GM21619 (cell line): ENCODE data around the gene C11orf86.
"Not testable (repeated sequence)": the region's sequence is repeated elsewhere in the genome, so short reads cannot be mapped to it uniquely, and the experiment has no call there.

Experiments used
- ATAC-seq: cut with Tn5 transposase; IDR thresholded peaks from one replicate; pipeline ENCODE4 v1.9.1; 2021; ENCODE audit not compliant: unreplicated experiment

The C11orf86 gene

DNA sequence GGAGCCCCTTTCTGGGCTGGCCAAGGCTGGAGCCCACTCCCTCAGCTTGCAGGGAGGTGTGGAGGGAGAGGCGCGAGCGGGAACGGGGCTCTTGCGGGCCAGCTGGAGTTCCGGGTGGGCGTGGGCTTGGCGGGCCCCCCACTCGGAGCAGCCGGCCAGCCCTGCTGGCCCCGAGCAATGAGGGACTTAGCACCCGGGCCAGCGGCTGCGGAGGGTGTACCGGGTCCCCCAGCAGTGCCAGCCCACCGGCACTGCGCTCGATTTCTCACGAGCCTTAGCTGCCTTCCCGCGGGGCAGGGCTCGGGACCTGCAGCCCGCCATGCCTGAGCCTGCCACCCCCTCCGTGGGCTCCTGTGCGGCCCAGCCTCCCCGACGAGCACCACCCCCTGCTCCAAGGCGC, 13.6 kb downstream of the C11orf86 start:
- ATAC-seq = not testable (repeated sequence)

DNA sequence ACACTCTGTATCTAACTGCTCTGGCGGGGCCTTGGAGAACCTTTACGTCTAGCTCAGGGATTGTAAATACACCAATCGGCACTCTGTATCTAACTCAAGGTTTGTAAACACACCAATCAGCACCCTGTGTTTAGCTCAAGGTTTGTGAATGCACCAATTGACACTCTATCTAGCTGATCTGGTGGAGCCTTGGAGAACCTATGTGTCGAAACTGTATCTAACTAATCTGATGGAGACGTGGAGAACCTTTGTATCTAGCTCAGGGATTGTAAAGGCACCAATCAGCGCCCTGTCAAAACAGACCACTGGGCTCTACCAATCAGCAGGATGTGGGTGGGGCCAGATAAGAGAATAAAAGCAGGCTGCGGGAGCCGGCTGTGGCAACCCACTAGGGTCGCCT, 14.3 kb downstream of the C11orf86 start:
- not testable (repeated sequence) for ATAC-seq

DNA sequence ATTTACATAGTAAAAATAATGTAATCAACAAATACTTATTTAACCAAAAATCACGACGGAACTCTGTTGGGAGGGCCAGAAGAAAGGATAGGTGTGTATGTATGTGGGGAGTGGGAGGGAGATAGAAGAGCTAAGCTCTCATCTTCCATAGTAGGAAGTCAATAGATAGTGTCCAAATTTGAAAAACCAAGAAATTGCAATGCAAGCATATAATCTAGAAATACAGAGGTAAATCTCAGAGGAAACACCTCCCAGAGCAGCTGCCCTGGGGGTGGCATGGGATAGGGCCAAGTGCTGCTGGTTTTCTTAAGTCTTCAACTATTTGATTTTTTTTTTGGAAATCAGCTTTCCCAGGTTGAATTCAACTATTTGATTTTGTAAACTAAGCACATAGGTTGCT, 16.9 kb downstream of the C11orf86 start:
- ATAC-seq = no peak

DNA sequence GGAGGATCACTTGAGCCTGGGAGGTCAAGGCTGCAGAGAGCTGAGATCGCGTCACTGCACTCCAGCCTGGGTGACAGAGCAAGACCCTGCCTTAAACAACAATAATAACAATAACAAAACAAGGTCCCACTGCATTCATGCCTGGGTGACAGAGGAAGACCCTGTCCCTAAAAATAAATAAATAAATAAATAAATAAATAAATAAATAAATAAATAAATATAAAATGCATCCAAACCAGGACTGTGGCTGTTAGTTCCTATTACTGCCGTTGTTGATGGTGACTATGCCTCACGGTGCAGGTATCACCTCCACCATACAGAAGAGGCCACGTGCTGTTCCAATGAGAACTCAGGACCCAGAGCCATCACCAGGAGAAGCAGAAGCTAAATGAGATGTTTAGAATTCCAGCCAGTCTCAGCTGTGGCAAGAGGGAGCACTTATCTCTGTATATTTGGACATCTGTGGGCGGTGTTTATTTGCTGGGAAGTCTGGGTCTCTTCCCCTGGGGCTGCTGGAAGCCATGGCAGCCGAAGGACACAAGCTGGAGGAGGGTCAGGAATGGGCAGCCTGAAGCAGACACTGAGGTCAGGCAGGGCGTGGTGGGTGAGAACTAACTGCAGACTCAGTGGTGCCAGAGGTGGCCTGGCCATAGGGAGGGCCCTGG, 21.6 kb downstream of the C11orf86 start:
- ATAC-seq = no peak

DNA sequence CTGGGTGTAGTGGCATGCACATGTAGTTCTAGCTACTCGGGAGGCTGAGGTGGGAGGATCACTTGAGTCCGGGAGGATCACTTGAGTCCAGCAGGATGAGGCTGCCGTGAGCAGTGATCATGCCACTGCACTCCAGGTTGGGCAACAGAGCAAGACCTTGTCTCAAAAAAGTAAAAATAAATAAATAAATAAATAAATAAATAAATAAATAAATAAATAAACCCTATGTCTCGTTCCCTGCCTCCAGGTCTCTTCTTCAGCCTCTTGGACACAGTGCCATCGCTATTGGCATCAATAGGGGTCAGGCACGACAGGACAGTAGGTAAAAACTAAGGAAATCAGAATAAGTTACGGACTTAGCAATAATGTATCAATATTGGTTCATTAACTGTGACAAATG, 24.5 kb downstream of the C11orf86 start:
- ATAC-seq = no peak

DNA sequence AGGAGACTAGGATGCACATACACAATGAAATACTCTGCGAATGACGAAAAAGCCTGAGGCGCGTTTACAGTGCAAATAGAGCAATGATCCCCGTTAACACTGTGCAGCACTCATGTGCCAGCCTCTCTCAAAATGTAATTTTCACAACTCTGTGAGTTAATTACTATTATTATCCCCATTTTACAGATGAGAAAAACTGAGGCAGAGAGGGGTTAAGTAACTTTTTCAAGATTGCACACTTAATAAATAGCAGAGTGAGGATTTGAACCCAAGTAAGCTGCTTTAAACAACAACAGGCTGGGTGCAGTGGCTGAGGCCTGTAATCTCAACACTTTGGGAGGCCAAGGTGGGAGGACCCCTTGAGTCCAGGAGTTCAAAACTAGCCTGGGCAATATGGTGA, 26.2 kb downstream of the C11orf86 start:
- no peak for ATAC-seq

DNA sequence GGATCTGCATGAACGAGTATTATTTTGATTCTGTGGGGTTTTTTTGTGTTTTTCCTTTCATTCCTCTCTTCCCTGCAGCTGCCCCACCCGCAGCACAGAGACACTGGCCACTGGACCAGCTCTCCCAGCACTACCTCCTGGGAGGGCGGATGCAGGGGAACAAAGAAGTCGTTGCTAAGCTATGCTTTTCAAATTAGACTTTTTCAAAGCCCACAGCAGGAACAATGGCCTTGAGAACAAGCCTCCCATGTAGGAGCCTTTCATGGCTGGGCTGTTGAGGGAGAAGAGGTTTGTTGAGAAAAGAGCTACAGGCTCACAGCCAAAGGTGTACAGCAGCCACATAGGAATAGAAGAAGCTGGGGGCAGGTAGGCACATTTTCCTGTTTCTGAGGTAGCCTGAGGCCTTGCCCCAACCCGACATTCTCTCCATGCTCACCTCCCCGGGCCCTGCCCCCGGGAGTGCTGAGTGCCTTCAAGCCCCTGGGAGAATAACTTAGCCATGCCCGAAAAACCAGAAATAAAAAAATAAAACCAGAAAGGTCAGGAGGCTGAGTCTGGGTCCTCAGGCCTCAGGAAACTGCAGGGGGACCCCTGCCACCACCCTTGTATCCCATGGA, 27.3 kb downstream of the C11orf86 start:
- ATAC-seq = no peak

DNA sequence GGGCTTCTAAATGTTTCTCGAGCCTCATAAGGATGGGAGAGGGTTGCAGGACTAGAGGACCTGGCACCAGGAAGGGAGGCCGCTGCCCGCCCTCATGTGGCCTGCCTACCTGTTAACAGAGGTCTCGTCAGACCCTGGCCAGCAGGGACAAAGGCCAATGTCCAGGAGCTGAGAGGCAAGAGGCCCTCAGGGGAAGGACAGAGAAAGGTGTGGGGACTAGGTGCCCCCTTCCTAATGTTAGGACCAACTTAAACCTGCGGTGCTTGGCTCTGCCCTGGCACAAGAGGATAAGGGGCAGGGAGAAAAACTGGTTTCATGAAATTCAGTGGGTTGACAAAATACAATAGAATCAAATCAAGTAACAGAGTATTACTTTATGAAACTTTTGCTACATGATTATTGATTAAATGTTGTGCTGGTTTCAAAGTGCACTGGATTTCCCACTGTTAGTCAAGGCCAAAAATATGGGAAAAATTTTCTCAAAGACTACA, 27.9 kb downstream of the C11orf86 start:
- ATAC-seq = no peak

DNA sequence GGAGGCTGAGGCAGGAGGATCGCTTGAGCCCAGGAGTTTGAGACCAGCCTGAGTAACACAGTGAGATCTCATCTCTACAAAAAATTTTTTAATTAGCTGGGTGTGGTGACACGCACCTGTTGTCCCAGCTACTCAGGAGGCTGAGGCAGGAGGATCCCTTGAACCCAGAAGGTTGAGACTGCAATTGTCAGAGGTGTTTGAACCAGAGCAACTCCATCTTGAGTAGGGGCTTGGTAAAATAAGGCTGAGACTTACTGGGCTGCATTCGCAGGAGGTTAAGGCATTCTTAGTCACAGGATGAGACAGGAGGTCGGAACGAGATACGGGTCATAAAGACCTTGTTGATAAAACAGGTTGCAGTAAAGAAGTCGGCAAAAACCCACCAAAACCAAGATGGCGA, 30.1 kb downstream of the C11orf86 start:
- ATAC-seq = not testable (repeated sequence)

DNA sequence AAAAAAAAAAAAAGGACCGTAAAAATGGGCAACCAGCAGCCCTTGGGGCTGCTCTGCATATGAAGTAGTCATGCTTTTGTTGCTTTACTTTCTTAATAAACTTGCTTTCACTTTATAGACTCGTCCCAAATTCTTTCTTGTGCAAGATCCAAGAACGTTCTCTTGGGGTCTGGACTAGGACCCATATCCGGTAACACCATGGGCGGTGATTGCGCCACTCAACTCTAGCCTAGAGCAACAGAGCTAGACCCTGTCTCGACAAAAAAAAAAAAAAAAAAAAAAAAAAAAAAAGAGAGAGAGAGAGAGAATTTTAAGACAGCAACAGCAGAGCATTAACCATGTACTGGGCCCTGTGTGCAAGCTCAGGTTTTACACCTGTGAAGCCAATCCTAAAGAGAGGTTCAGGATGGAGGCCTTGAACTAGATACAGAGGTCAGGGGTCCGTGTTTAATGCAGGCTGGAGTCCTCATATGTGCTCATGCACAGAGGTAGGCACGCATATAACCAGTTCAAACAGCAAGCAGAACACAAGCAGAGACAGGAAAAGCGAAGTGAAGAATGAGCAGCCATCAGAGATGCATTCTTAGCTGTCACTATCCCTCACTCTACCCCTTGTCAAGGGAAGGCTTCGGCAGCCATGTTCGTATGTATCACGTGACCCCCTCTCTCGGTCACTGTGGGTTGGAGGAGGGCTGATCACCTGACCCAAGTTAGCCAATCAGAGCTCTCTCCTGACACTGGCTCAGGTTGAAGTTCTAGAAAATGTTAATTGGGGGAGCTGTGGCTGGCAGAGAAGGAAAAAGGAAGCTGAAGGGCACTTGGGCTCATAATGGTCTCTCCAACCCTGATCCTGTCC, 31.2 kb downstream of the C11orf86 start:
- ATAC-seq = no peak

DNA sequence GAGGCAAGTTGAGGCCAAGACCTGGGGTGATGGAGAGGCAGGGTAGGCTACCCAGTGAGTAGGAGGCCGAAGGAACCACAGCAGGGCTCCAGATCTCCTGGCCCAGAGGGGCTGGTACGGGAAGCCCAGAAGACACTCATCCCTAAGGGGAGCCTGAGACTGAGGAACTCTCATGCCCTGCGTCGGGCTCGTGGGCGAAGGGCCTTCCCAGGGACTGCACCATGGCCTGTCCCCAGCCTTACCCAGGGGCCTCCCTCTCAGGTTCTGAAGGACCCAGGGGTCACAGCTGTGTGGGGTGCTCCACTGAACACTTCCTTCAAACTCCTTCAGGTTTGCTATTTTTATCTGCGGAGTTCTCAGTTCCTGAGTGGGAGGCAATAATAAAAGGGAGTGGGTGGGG, 32.0 kb downstream of the C11orf86 start:
- no peak for ATAC-seq

DNA sequence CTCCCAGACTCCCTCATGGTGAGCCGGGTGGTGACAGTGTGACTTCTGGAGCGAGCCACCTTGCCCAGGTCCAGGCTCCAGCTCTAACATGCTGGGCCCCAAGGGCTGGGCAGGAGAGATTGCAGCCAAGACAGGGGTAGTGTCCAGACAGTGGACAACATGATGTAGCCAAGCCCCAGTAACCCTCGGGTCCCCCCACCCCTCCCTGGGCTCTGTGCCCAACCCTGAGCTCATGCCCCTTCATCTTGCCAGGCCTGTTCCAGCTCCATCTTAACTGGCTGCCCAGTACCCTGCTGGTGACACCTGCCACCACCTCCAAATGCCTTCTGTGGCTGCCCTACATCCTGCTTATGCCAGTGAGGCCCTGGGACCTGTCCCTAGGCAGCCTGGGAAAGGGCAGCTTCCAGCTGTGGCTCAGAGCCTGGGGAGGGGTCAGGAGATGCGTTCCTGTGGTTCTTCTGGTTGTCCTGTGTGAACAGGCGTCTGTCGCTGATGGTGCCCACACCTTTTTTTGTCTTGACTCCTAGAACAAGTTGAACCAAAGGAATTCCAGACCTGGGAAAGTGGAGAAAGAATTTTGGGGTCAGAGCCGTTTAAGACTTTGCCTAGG, 35.3 kb downstream of the C11orf86 start:
- no peak for ATAC-seq

DNA sequence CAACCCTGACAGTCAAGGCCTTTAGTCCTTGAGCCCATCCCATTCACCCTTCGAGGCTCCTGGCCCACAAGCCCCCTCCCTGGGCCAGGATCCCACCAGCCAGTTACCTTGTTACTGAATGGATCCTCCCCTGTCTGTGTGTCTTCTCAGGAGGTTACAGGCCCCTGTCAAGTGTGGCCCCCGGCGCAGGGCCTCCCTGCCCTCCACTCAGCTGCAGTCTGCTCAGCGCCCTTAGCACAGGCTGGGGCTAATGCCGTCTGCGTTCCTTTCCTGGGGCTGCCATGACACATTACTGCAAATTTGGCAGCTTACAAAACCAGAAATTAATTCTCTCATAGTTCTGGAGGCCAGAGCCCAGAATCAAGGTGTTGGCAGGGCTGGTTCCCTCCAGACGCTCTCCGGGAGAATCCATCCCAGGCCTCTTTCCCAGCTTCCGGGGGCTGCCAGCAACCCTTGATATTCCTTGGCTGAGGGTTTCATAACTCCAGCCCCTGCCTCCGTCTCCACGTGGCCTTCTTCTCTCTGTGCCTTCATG, 38.5 kb downstream of the C11orf86 start:
- no peak for ATAC-seq

DNA sequence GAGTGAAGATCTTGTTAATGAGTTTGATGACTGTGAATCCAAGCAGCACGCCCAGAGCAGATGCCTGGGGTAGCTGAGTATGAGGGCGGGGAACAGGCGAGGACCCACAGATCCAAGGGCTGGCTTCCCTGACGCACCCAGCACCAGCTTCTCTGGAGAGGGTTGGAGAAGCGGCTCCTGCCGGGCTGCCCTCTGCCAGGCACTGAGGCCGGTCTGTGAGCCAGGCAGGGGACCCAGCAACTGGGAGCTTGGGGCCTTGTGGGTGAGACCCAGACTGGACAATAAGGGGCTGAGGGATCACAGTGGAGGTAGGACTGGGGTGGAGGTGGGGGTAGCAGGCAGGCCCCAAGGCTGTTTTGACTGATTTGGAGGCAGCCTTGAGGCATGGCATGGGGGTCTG, 39.2 kb downstream of the C11orf86 start:
- ATAC-seq = no peak

DNA sequence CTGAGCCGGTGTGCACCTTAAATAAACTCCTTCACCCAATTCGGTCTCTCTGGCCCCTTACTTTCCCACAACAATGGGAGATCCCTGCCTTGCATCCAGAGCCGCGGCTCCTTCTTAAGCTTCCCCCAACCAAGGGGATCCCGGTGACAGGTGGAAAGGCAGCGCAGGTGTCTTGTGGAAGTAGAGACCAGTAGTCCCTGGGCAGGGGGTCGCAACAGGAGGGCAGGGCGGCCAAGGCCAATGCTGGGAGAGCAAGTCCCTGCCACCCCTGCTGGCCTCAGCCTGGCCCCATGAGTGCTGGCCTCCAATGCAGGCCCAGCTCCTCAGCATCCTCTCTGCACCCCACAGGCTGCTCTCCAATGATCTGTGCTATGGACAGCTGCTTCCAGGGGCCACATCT, 39.9 kb downstream of the C11orf86 start:
- ATAC-seq = no peak

DNA sequence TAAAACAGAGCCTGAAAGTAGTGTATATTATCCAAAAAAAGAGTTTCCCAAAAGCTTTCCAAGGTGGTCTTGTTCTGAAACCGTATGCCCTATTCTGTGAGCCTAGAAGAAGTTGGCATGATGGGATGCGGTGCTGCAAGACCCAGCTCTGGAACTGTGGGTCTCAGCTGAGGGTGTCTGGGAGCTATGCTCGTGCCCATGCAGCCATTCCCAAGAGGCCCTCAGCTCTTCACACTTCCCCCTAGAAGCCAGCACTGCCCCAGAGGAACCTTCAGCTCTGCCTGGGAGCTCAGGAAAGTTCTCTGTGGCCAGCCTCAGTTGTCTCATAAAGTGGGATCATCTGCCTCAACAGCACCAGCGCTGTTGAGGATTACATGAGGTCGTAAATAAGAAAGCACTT, 41.4 kb downstream of the C11orf86 start:
- no peak for ATAC-seq

DNA sequence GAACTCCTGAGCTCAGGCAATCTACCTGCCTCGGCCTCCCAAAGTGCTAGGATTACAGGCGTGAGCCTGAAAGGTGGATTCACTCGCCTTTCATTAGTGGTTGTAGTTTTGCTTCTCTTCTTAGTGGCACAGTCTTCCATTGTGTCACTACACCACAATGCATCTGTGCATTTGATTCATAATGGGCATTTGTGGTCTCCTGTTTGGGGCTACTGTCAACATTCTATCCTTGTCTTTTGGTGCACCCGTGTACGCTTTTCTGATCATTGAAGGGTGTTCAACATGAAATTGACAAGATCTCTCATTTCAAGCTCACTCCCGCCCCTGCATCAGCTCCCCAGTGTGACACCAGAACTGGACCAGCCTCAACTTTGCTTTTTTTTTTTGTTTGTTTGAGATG, 45.8 kb downstream of the C11orf86 start:
- ATAC-seq = no peak

DNA sequence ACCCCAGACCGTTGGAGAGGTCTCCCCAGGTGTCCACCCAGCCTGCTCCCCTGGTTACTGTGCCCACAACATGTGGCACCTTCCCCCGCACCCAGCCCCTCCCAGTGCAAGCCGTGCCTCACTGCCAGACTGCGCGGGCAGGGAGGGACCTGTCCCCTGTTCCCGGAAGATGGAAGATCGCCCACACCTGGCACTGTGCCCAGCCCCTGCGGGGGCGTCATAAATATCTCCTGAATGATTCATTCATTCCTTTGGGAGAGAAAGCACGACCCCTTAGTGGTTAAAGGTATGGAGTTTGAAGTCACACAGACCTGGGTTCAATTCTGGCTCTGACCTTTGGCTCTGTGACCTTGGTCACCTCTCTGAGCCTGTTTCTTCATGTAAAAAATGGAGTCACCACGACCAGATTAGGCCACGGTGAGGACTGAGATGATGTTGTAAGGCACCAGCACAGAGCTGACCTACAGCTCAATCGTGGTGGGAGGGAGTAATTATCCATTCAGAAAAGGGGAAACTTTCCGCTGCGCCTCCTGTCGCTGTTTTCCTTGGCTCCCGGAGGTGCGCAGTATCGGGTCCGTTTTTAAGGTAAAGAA, 47.3 kb downstream of the C11orf86 start:
- ATAC-seq = no peak

DNA sequence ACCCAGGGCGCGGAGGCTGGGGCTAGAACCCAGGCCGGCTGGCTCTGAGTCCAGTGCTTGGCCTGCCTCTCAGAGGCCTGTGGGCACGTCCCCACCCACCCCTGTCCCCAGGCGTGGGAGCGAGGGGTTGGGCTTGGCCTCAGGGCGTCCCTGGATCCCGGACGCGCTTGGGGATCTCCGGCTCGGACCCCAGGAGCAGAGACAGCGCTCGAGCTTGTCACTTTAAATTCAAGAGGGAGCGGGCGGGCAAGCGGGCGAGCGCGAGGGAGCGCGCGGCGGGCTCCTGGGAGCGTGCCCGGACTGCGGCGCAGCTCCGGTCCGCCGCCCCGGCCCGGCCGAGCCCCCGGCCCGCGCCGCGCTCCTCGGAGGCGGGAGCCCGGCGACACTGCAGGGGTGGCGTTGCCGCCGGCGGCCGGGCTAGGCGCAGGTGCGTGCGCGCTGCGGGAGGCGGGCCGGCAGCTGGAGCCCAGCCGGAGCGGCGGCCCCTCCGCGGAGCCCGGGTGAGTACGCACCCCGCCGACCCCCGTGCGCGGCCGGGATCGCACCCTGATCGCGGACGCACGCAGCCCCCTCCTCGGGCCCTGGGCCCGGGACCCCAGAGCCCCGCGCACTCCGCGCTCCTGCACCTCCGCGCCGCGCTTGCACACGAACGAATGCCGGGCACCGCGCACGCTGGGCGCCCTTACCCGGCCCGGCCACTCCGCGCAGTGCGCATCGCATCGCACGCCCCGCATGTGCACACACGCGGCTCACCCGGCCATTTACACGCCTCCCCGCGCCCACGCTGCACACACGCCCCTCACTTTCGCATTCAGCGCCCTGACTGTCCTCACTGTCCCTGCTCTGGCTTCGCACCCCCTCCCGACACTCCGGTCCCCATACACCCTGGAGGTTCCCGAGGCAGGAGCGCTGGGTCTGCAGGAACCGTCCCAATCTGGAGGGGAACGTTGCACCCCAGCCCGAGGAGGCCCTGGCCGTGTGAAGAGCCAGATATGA, 48.2 kb downstream of the C11orf86 start, which contains the start of gene SYT12:
Gene SYT12 (plus strand): TSS at position 174 of the 996 bp plus-strand sequence. CDS start 7,011 bp downstream, outside the sequence.
- no peak for ATAC-seq
